H1 (cell line): Measurements from ENCODE around the gene RTN3. TPM values are rescaled to one million over a fixed set of nuclear protein-coding genes. Genes with fewer than 3 reads are reported as not detected.

Experiments
- ATF2 ChIP-seq: IDR thresholded peaks from 2 replicates; pipeline ENCODE4 v1.6.1; 2012; ENCODE audit warnings: low read length, inconsistent platforms
- BCL11A ChIP-seq, 2 experiments: IDR thresholded peaks; one replicate each; pipeline ENCODE4 v1.6.1; 2011; ENCODE audit warnings: low read depth in 2 of 2, low read length in 2 of 2, mild to moderate bottlenecking in 2 of 2
- BRCA1 ChIP-seq: IDR thresholded peaks from 2 replicates; pipeline ENCODE4 v1.6.1; 2012; ENCODE audit warnings: low read depth, low read length, improper control_type of control experiment
- CBX5 ChIP-seq: fragments of 300-800, 300-1000 bp; sonication (generic); IDR thresholded peaks from 2 replicates; pipeline ENCODE4 v1.7.1; 2016; ENCODE audit warnings: antibody characterized with exemption, low read length, low read depth
- CBX8 ChIP-seq: fragments of 300-800, 300-1000 bp; sonication (generic); IDR thresholded peaks from 2 replicates; pipeline ENCODE4 v1.7.1; 2016; ENCODE audit warnings: low read depth, low read length, borderline replicate concordance
- CEBPB ChIP-seq: IDR thresholded peaks from 2 replicates; pipeline ENCODE4 v1.6.1; 2012; ENCODE audit warnings: low read depth, low read length
- CREB1 ChIP-seq: IDR thresholded peaks from 2 replicates; pipeline ENCODE4 v1.6.1; 2012; ENCODE audit warnings: inconsistent platforms
- CTCF ChIP-seq, 3 experiments: IDR thresholded peaks; 1 replicate in 2 of 3; 2 replicates in 1 of 3; pipeline versions ENCODE4 v1.5.1 to v1.6.1; 2011; ENCODE audit warnings: low read length in 3 of 3, mild to moderate bottlenecking in 3 of 3, inconsistent platforms in 2 of 3, low read depth in 1 of 3, moderate library complexity in 1 of 3; ENCODE audit not compliant: insufficient read depth in 1 of 3; ENCODE audit errors: control extremely low read depth in 1 of 3
- EZH2 ChIP-seq: fragments of 200-600 bp; sonication (generic); IDR thresholded peaks from 2 replicates; pipeline ENCODE4 v1.7.1; 2012; ENCODE audit warnings: low read depth, mild to moderate bottlenecking, moderate library complexity, low read length, inconsistent platforms; ENCODE audit not compliant: severe bottlenecking
- FOSL1 ChIP-seq: IDR thresholded peaks from 2 replicates; pipeline ENCODE4 v1.6.1; 2011; ENCODE audit warnings: mild to moderate bottlenecking, low read depth, low read length, moderate library complexity; ENCODE audit not compliant: insufficient read depth
- JUN ChIP-seq: IDR thresholded peaks from 2 replicates; pipeline ENCODE4 v1.6.1; 2011; ENCODE audit warnings: low read depth, mild to moderate bottlenecking, improper control_type of control experiment, low read length
- KDM1A ChIP-seq: fragments of 200-600, 300-600 bp; sonication (generic); IDR thresholded peaks from 2 replicates; pipeline ENCODE4 v1.7.1; 2016; ENCODE audit warnings: mild to moderate bottlenecking, low read length, borderline replicate concordance
- NANOG ChIP-seq: IDR thresholded peaks from 2 replicates; pipeline ENCODE4 v1.6.1; 2011; ENCODE audit warnings: low read length, low read depth, mild to moderate bottlenecking, inconsistent platforms; ENCODE audit not compliant: insufficient read depth, poor library complexity, severe bottlenecking
- POLR2AphosphoS5 ChIP-seq: IDR thresholded peaks from 2 replicates; pipeline ENCODE4 v1.6.1; 2011; ENCODE audit warnings: low read depth, low read length
- RAD21 ChIP-seq, 2 experiments: IDR thresholded peaks in 1 of 2; conservative IDR thresholded peaks in 1 of 2; 2 replicates each; pipeline ENCODE4 v1.6.1; 2011; ENCODE audit warnings: low read depth in 2 of 2, low read length in 2 of 2, improper control_type of control experiment in 1 of 2, inconsistent platforms in 1 of 2, mild to moderate bottlenecking in 1 of 2, moderate library complexity in 1 of 2
- RFX5 ChIP-seq: IDR thresholded peaks from 2 replicates; pipeline ENCODE4 v1.6.1; 2011; ENCODE audit warnings: low read depth, low read length, improper control_type of control experiment, borderline replicate concordance
- TAF7 ChIP-seq: optimal IDR thresholded peaks from 2 replicates; pipeline ENCODE3; 2011; ENCODE audit warnings: low read depth, mild to moderate bottlenecking, inconsistent platforms, low read length, moderate library complexity, borderline replicate concordance
- TCF12 ChIP-seq: IDR thresholded peaks from 2 replicates; pipeline ENCODE4 v1.6.1; 2011; ENCODE audit warnings: low read depth, mild to moderate bottlenecking, low read length
- YY1 ChIP-seq: IDR thresholded peaks from 2 replicates; pipeline ENCODE4 v1.6.1; 2011; ENCODE audit warnings: low read depth, mild to moderate bottlenecking, low read length
- ZNF274 ChIP-seq: IDR thresholded peaks from 2 replicates; pipeline ENCODE4 v1.7.0; 2012; ENCODE audit warnings: low read length, borderline replicate concordance; ENCODE audit errors: extremely low read depth
- polyA plus RNA-seq, 7 experiments: library from polyadenylated mRNA; depleted of rRNA in 3 of 7; stranded (reverse) in 5 of 7; unstranded in 2 of 7; fragments of >200 nt in 5 of 7; fragments of 200-250 nt in 2 of 7; gene quantifications; 1 replicate in 5 of 7; 2 replicates in 1 of 7; 4 replicates in 1 of 7; pipeline versions ENCODE4 v1.2.1 to v1.2.3, GENCODE V29; 2011 to 2013; ENCODE audit warnings: missing spikeins in 2 of 7, mixed read lengths in 2 of 7
- total RNA-seq: library from RNA; stranded (reverse); fragmentation: NEBNext Ultra II Directional; extraction: Animal tissue kit (Norgen Biotek cat#: 25700); gene quantifications from 2 replicates; pipeline ENCODE4 v1.2.1, GENCODE V29; 2021

Gene RTN3
- total and polyA plus RNA-seq, 2 of the 8 experiments (the other 6 are each of a cell fraction or from before 2014, with no cell fraction given): 160 to 203 TPM

GRCh38 chr11:63681321-63682065 is at the start of gene RTN3 (continued):
- no peak; a peak in 1 of 4 replicates for TF ChIP-seq CTCF (IDR thresholded peaks at IDR 0.05; ENCODE audit: control extremely low read depth in 1 of 3, insufficient read depth in 1 of 3, low read depth in 1 of 3, low read length in 3 of 3)
- no peak for TF ChIP-seq BRCA1
- no peak for TF ChIP-seq KDM1A
- peak; percentile 86 for TF ChIP-seq POLR2AphosphoS5
- peak; percentile 9; the same call in 1 of the 2 replicates for TF ChIP-seq CREB1
- TF ChIP-seq CBX8: no peak
- TF ChIP-seq CEBPB: no peak
- peak; percentile 89 for TF ChIP-seq TAF7
- TF ChIP-seq JUN: no peak
- no peak for TF ChIP-seq EZH2
- TF ChIP-seq ATF2: no peak
- TF ChIP-seq ZNF274: no peak
- TF ChIP-seq RFX5: no peak
- no peak for TF ChIP-seq BCL11A (IDR thresholded peaks at IDR 0.05; ENCODE audit: low read depth in 2 of 2, low read length in 2 of 2)
- no peak for TF ChIP-seq YY1
- TF ChIP-seq TCF12: no peak
- TF ChIP-seq RAD21 (IDR thresholded peaks at IDR 0.05 in 1 of 2, conservative IDR thresholded peaks at IDR 0.05 in 1 of 2; ENCODE audit: low read depth in 2 of 2, low read length in 2 of 2): no peak
- TF ChIP-seq NANOG: no peak
- no peak for TF ChIP-seq CBX5
- no peak for TF ChIP-seq FOSL1
